ENCODE results near the gene ITGA6.

Gene ITGA6

GRCh38 chr2:172420216-172420615 is 7.2 kb upstream of the ITGA6 start:
- no peaks in the 10 kb centered on the region for H3K27me3 ChIP-seq (ENCODE audit: insufficient read depth, low read depth, severe bottlenecking)
- no peaks in the 10 kb centered on the region for H3K36me3 ChIP-seq
- TF ChIP-seq, protein P1, sequence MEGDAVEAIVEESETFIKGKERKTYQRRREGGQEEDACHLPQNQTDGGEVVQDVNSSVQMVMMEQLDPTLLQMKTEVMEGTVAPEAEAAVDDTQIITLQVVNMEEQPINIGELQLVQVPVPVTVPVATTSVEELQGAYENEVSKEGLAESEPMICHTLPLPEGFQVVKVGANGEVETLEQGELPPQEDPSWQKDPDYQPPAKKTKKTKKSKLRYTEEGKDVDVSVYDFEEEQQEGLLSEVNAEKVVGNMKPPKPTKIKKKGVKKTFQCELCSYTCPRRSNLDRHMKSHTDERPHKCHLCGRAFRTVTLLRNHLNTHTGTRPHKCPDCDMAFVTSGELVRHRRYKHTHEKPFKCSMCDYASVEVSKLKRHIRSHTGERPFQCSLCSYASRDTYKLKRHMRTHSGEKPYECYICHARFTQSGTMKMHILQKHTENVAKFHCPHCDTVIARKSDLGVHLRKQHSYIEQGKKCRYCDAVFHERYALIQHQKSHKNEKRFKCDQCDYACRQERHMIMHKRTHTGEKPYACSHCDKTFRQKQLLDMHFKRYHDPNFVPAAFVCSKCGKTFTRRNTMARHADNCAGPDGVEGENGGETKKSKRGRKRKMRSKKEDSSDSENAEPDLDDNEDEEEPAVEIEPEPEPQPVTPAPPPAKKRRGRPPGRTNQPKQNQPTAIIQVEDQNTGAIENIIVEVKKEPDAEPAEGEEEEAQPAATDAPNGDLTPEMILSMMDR (IDR thresholded peaks at IDR 0.05; ENCODE audit: low read depth, low read length), result no peak
- no peaks in the 10 kb centered on the region for H3K9me3 ChIP-seq (ENCODE audit: severe bottlenecking)
- peak; percentile 60 for DNase-seq
- no peak overlapping the region for H3K4me3 ChIP-seq (ENCODE audit: low read depth, low read length)
- H3K27ac ChIP-seq, result no peak overlapping the region

GRCh38 chr2:172423160-172423559 is 4.2 kb upstream of the ITGA6 start:
- Histone ChIP-seq H3K4me3 (ENCODE audit: low read depth, low read length) (no peak overlapping the region), H3K9me3 (ENCODE audit: severe bottlenecking) (no peaks in the 10 kb centered on the region), H3K27ac (no peak overlapping the region), H3K36me3 (no peaks in the 10 kb centered on the region), H3K27me3 (ENCODE audit: insufficient read depth, low read depth, severe bottlenecking) (peaks cover 12% of the 10 kb centered on the region)
- TF ChIP-seq, protein P1 (IDR thresholded peaks at IDR 0.05; ENCODE audit: low read depth, low read length), result no peak
- no peak for DNase-seq

DNA sequence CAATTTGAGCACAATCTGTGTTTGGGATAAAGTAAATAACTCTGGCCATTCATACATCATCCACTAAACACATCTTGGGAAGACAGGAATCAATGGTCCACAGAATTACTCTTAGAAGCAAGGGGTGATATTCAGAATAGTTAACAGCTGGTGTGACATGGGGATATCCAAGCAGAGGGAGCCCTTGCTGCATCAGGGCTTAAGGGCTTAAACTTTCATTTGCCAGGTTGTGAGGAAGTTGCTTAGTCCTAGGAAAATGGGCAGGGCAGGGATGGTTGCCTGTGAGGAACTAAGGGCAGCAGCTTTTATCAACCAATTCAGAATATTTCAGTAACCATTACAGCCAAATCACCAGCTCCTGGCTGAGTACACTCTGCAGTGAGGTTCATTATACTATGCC is 2.0 kb upstream of the ITGA6 start:
- H3K36me3 ChIP-seq, result no peaks in the 10 kb centered on the region
- peaks cover 12% of the 10 kb centered on the region for H3K27me3 ChIP-seq (ENCODE audit: insufficient read depth, low read depth, severe bottlenecking)
- peak; percentile 58 for DNase-seq
- no peaks in the 10 kb centered on the region for H3K9me3 ChIP-seq (ENCODE audit: severe bottlenecking)
- H3K27ac ChIP-seq, result no peak overlapping the region
- TF ChIP-seq, protein P1 (IDR thresholded peaks at IDR 0.05; ENCODE audit: low read depth, low read length), result peak; percentile 15; the same call in 1 of the 2 replicates
- H3K4me3 ChIP-seq (ENCODE audit: low read depth, low read length), result no peak overlapping the region

DNA sequence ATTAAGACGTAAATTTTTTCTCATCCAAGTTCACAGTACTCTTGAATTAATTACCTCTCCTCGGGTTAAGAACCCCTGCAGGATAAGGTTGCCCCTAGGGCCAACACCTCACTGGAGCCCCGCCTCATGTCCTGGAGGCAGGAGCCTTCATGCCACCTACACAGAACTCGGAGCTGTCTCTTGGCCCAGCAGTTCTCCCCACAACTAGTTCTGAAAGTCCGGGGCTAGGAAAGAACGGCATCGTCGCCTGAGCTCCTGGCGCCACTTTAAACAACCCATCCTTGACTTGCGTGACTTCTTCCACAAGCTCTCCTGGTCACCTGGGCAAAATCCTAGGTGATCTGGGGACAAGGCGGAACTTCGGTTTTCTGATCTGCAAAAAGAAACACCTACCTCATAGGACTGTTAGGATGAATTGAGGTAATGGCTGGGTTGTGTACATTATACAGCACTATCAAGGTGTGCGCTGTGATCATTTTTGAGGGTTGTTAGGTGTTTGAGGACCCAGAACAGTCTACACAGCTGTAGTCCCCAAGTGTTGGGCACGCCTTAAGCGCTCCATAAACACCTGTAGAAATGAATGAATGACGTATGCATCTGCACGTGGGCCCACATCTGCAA is 641 bp upstream of the ITGA6 start:
- peak overlapping the region; percentile 62 for H3K4me3 ChIP-seq (ENCODE audit: low read depth, low read length)
- DNase-seq, result no peak
- H3K27me3 ChIP-seq (ENCODE audit: insufficient read depth, low read depth, severe bottlenecking), result peaks cover 12% of the 10 kb centered on the region
- TF ChIP-seq, protein P1 (IDR thresholded peaks at IDR 0.05; ENCODE audit: low read depth, low read length), result no peak
- H3K36me3 ChIP-seq, result no peaks in the 10 kb centered on the region
- no peaks in the 10 kb centered on the region for H3K9me3 ChIP-seq (ENCODE audit: severe bottlenecking)
- H3K27ac ChIP-seq, result no peak overlapping the region

DNA sequence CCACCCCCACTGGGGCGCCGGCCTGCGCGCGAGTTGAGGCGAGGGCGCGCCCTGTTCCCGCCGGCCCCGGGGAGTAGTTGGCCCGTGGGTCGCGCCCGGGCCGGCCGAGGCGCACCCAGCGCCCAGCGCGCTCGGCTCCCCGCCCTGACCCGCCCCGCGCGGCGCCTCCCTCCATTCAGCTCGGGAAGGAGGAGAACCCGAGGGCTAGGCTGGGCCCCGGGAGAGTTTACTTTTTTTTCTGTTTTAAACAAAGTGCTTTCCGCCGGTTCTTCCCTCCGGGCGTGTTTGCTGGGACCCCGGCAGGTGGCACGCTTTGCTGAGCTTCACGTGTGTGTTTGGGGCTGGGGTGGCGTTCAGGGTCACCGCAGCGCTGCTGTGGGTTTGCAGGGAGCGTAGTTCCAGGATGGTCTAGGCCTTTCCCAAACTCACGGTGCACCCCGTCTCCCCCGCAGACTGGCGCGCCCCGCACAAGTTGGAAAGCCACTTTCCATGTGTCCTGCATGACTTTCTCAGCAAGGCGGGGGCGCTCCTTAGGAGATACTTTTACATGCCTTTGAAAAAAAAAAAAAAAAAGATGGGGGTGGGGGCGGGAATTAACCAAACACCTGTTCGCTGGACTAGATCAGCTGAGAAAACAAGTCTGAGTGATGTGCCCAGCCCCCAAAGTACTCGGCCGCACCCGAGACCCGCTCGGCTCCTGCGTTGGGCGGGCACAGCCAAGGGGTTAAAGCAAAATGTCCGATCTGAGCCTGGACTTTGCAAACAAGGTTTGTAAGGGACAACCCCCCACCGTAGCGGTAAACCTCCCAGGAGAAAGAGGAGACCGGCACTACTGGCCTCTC is 825 bp downstream of the ITGA6 start:
- no peaks in the 10 kb centered on the region for H3K36me3 ChIP-seq
- TF ChIP-seq, protein P1 (IDR thresholded peaks at IDR 0.05; ENCODE audit: low read depth, low read length), result 0 out of 2 replicates have a peak, but pooled peaks have one; percentile 13
- H3K4me3 ChIP-seq (ENCODE audit: low read depth, low read length), result peak overlapping the region; percentile 62
- peaks cover 12% of the 10 kb centered on the region for H3K27me3 ChIP-seq (ENCODE audit: insufficient read depth, low read depth, severe bottlenecking)
- H3K27ac ChIP-seq, result no peak overlapping the region
- no peaks in the 10 kb centered on the region for H3K9me3 ChIP-seq (ENCODE audit: severe bottlenecking)
- peak; percentile 50 for DNase-seq
